ENCODE measurements around the gene LRRC59. TPM values are rescaled to one million over a fixed set of nuclear protein-coding genes. Genes with fewer than 3 reads are reported as not detected.

The LRRC59 gene
- total RNA-seq, 2 donors from 2014 or later = 55.6 to 96.4 TPM

DNA sequence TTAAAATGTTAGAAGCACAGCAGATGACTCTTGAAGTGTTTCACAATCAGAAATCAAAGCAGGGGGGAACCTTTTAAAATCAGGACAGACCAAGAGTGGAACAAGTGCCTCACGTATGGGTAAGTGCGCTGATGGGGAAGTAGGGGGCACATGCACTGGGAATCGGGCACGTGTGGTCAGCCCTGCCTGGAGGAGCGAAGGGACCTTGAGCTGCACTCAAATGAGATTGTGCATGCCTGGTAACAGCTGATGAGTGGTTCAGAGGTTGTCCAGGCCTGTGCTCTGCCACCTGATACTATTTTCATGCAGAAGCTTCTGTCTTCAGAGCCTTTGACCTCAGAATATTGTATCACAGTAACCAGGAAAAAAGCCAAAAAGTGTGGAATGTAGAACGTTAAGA is 65.1 kb downstream of the LRRC59 start:
- Histone ChIP-seq H3K9me3 (no peaks in the 10 kb centered on the region), H3K4me3 (no peak overlapping the region), H3K27me3 (replicated peaks; ENCODE audit: insufficient read depth) (no peaks in the 10 kb centered on the region), H3K4me1 (ENCODE audit: control insufficient read depth in 1 of 2, low read depth in 2 of 2) (no peaks in the 10 kb centered on the region), H3K36me3 (no peaks in the 10 kb centered on the region), H3K27ac (no peak overlapping the region)
- ATAC-seq (ENCODE audit: insufficient number of reproducible peaks, low FRiP score, low read depth) (no peak), DNase-seq (ENCODE audit: low spot score) (no peak)
- TF ChIP-seq, protein P1, sequence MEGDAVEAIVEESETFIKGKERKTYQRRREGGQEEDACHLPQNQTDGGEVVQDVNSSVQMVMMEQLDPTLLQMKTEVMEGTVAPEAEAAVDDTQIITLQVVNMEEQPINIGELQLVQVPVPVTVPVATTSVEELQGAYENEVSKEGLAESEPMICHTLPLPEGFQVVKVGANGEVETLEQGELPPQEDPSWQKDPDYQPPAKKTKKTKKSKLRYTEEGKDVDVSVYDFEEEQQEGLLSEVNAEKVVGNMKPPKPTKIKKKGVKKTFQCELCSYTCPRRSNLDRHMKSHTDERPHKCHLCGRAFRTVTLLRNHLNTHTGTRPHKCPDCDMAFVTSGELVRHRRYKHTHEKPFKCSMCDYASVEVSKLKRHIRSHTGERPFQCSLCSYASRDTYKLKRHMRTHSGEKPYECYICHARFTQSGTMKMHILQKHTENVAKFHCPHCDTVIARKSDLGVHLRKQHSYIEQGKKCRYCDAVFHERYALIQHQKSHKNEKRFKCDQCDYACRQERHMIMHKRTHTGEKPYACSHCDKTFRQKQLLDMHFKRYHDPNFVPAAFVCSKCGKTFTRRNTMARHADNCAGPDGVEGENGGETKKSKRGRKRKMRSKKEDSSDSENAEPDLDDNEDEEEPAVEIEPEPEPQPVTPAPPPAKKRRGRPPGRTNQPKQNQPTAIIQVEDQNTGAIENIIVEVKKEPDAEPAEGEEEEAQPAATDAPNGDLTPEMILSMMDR (IDR thresholded peaks at IDR 0.05) = no peak

Other genes starting within 250 kb of the LRRC59 start
- gene PPP1R9B, start 246.8 kb downstream of the LRRC59 start, total RNA-seq = 10 to 100 TPM; 53.3 to 67.1 TPM
- gene SGCA, start 231.5 kb downstream of the LRRC59 start, total RNA-seq = 100 to 1,000 TPM in 1 of 2 donors, 10 to 100 TPM in 1; 95.5 to 158 TPM
- 100 to 1,000 TPM; 261 to 270 TPM for gene COL1A1, start 195.9 kb downstream of the LRRC59 start, total RNA-seq
- 1 to 10 TPM in 1 of 2 donors, under 1 TPM in 1; 0.28 to 1.4 TPM for gene TMEM92, start 123.1 kb downstream of the LRRC59 start, total RNA-seq
- 10 to 100 TPM; 17.6 to 26.4 TPM for gene XYLT2, start 51.4 kb downstream of the LRRC59 start, total RNA-seq
- 10 to 100 TPM; 17.1 to 42.9 TPM for gene MRPL27, start 24.3 kb downstream of the LRRC59 start, total RNA-seq
- gene EME1, start 24.3 kb downstream of the LRRC59 start, total RNA-seq = 1 to 10 TPM in 1 of 2 donors, not detected in 1; 3.9 TPM
- 10 to 100 TPM; 11.1 to 41.6 TPM for gene ACSF2, start 28.7 kb upstream of the LRRC59 start, total RNA-seq
- gene CHAD, start 71.4 kb upstream of the LRRC59 start, total RNA-seq = not detected
- gene RSAD1, start 81.3 kb upstream of the LRRC59 start, total RNA-seq = 10 to 100 TPM; 21.4 to 35.3 TPM
- under 1 TPM; 0.56 to 0.68 TPM for gene MYCBPAP, start 110.9 kb upstream of the LRRC59 start, total RNA-seq
- 1 to 10 TPM in 1 of 2 donors, not detected in 1; 1.4 TPM for gene EPN3, start 135.2 kb upstream of the LRRC59 start, total RNA-seq
- 100 to 1,000 TPM in 1 of 2 donors, 10 to 100 TPM in 1; 82.8 to 118 TPM for gene SPATA20, start 149.7 kb upstream of the LRRC59 start, total RNA-seq
- 1 to 10 TPM in 1 of 2 donors, under 1 TPM in 1; 0.27 to 2.3 TPM for gene CACNA1G, start 163.2 kb upstream of the LRRC59 start, total RNA-seq
- gene ABCC3, start 237.4 kb upstream of the LRRC59 start, total RNA-seq = 100 to 1,000 TPM in 1 of 2 donors, 10 to 100 TPM in 1; 72.7 to 143 TPM

Data from thoracic aorta (tissue), 2 donors.